Type B pancreatic cell (in vitro differentiated cells): ENCODE results near the gene ST6GALNAC3. TPM values are rescaled to one million over a fixed set of nuclear protein-coding genes. Genes with fewer than 3 reads are reported as not detected.

ENCODE experiments used
- DNase-seq: peaks from one replicate; pipeline ENCODE4 v3.0.0; 2021; ENCODE audit warnings: mixed read lengths; ENCODE audit not compliant: unreplicated experiment; ENCODE audit errors: extremely low spot score
- H3K27ac Mint-ChIP-seq: 2 replicates; pipeline ENCODE4 v1.8.0; 2021; ENCODE audit warnings: mild to moderate bottlenecking, mixed read lengths
- H3K27me3 Mint-ChIP-seq: 2 replicates; pipeline ENCODE4 v1.8.0; 2021; ENCODE audit warnings: mixed read lengths
- H3K36me3 Mint-ChIP-seq: 2 replicates; pipeline ENCODE4 v1.8.0; 2021; ENCODE audit warnings: mixed read lengths
- H3K4me1 Mint-ChIP-seq: one replicate; pipeline ENCODE4 v1.8.0; 2021; ENCODE audit warnings: mixed read lengths; ENCODE audit not compliant: unreplicated experiment
- H3K4me3 Mint-ChIP-seq: 2 replicates; pipeline ENCODE4 v1.8.0; 2021; ENCODE audit warnings: mild to moderate bottlenecking, mixed read lengths
- H3K9me3 Mint-ChIP-seq: 2 replicates; pipeline ENCODE4 v1.8.0; 2021; ENCODE audit warnings: mixed read lengths
- CTCF ChIP-seq: fragments of 200-600 bp; sonication (generic); conservative IDR thresholded peaks from 2 replicates; pipeline ENCODE4 v1.5.0; 2021; ENCODE audit warnings: antibody characterized with exemption, mild to moderate bottlenecking
- total RNA-seq: library from RNA; stranded (reverse); gene quantifications from 2 replicates; pipeline ENCODE4 v1.2.1, GENCODE V29; 2021; ENCODE audit warnings: low replicate concordance

ST6GALNAC3 gene
- total RNA-seq, 1 donor from 2014 or later = 24.7 TPM

- Mint-ChIP-seq H3K27ac (no peak overlapping the region), H3K4me3 (no peak overlapping the region), H3K4me1 (peaks cover 56% of the 10 kb centered on the region)
Observed at GRCh38 chr1:76144247-76144646, 69.7 kb downstream of the ST6GALNAC3 start.

GRCh38 chr1:76145332-76145731, 70.8 kb downstream of the ST6GALNAC3 start:
- Mint-ChIP-seq H3K4me1 (peaks cover 47% of the 10 kb centered on the region), H3K36me3 (no peaks in the 10 kb centered on the region), H3K27me3 (no peaks in the 10 kb centered on the region), H3K9me3 (peaks cover 10% of the 10 kb centered on the region), H3K27ac (no peak overlapping the region), H3K4me3 (no peak overlapping the region)
- no peak for DNase-seq
- no peak for TF ChIP-seq CTCF

More at GRCh38 chr1:76144247-76144646, 69.7 kb downstream of the ST6GALNAC3 start:
- Mint-ChIP-seq H3K36me3 (no peaks in the 10 kb centered on the region), H3K9me3 (peaks cover 10% of the 10 kb centered on the region), H3K27me3 (no peaks in the 10 kb centered on the region)
- TF ChIP-seq CTCF = no peak
- no peak for DNase-seq

GRCh38 chr1:76146184-76146583, 71.6 kb downstream of the ST6GALNAC3 start:
- peaks cover 42% of the 10 kb centered on the region for H3K4me1 Mint-ChIP-seq
- no peak for TF ChIP-seq CTCF
- no peaks in the 10 kb centered on the region for H3K27me3 Mint-ChIP-seq
- H3K36me3 Mint-ChIP-seq = no peaks in the 10 kb centered on the region
- no peak overlapping the region for H3K4me3 Mint-ChIP-seq
- no peak for DNase-seq
- H3K9me3 Mint-ChIP-seq = peaks cover 10% of the 10 kb centered on the region
- H3K27ac Mint-ChIP-seq = no peak overlapping the region

GRCh38 chr1:76147917-76148316, 73.4 kb downstream of the ST6GALNAC3 start:
- Mint-ChIP-seq H3K27me3 (no peaks in the 10 kb centered on the region), H3K27ac (no peak overlapping the region), H3K9me3 (peaks cover 10% of the 10 kb centered on the region)

GRCh38 chr1:76148460-76148859, 73.9 kb downstream of the ST6GALNAC3 start:
- Mint-ChIP-seq H3K4me1 (peaks cover 23% of the 10 kb centered on the region), H3K4me3 (no peak overlapping the region), H3K27me3 (no peaks in the 10 kb centered on the region), H3K9me3 (peaks cover 10% of the 10 kb centered on the region), H3K27ac (no peak overlapping the region), H3K36me3 (no peaks in the 10 kb centered on the region)
- no peak for DNase-seq
- no peak for TF ChIP-seq CTCF

More at GRCh38 chr1:76147917-76148316, 73.4 kb downstream of the ST6GALNAC3 start:
- Mint-ChIP-seq H3K4me1 (peaks cover 29% of the 10 kb centered on the region), H3K4me3 (no peak overlapping the region), H3K36me3 (no peaks in the 10 kb centered on the region)
- no peak for DNase-seq
- TF ChIP-seq CTCF = no peak

GRCh38 chr1:76153841-76154205, 79.3 kb downstream of the ST6GALNAC3 start:
- TF ChIP-seq CTCF = no peak
- peaks cover 12% of the 10 kb centered on the region for H3K4me1 Mint-ChIP-seq
- H3K27me3 Mint-ChIP-seq = no peaks in the 10 kb centered on the region
- H3K9me3 Mint-ChIP-seq = no peaks in the 10 kb centered on the region
- no peak overlapping the region for H3K4me3 Mint-ChIP-seq
- H3K36me3 Mint-ChIP-seq = no peaks in the 10 kb centered on the region
- H3K27ac Mint-ChIP-seq = no peak overlapping the region
- DNase-seq = no peak
